ENCODE data around the gene ING2. TPM values are rescaled to one million over a fixed set of nuclear protein-coding genes. Genes with fewer than 3 reads are reported as not detected.

The ING2 gene
- total RNA-seq, 1 donor from 2014 or later = 5.9 TPM

- no peak overlapping the region for H3K27ac ChIP-seq (replicated peaks)
- intact Hi-C loops (cut with micrococcal nuclease) = no loop called here
- H3K9me3 ChIP-seq (replicated peaks) = no peaks in the 10 kb centered on the region
Measured at GRCh38 chr4:183508697-183509335, 4.0 kb downstream of the ING2 start.

GRCh38 chr4:183515411-183515810 lies 10.6 kb downstream of the ING2 start:
- intact Hi-C loops (cut with micrococcal nuclease) = no loop called here
- Histone ChIP-seq H3K4me1 (no peaks in the 10 kb centered on the region), H3K27me3 (ENCODE audit: low read depth) (no peaks in the 10 kb centered on the region), H3K27ac (replicated peaks) (no peak overlapping the region), H3K36me3 (peaks cover 10% of the 10 kb centered on the region), H3K9me3 (replicated peaks) (no peaks in the 10 kb centered on the region), H3K4me3 (no peak overlapping the region)
- no peak for DNase-seq
- no peak for TF ChIP-seq CTCF (IDR thresholded peaks at IDR 0.05; ENCODE audit: borderline replicate concordance)

More at GRCh38 chr4:183508697-183509335, 4.0 kb downstream of the ING2 start:
- Histone ChIP-seq H3K4me3 (no peak overlapping the region), H3K4me1 (peaks cover 30% of the 10 kb centered on the region), H3K36me3 (peaks cover 13% of the 10 kb centered on the region), H3K27me3 (ENCODE audit: low read depth) (no peaks in the 10 kb centered on the region)
- no peak for DNase-seq
- TF ChIP-seq CTCF (IDR thresholded peaks at IDR 0.05; ENCODE audit: borderline replicate concordance) = no peak

GRCh38 chr4:183517194-183517593 lies 12.3 kb downstream of the ING2 start:
- no peak overlapping the region for H3K27ac ChIP-seq (replicated peaks)

GRCh38 chr4:183517781-183518180 lies 12.9 kb downstream of the ING2 start:
- no peak overlapping the region for H3K4me3 ChIP-seq
- no peaks in the 10 kb centered on the region for H3K9me3 ChIP-seq (replicated peaks)
- no peaks in the 10 kb centered on the region for H3K4me1 ChIP-seq
- TF ChIP-seq CTCF (IDR thresholded peaks at IDR 0.05; ENCODE audit: borderline replicate concordance) = no peak
- H3K27ac ChIP-seq (replicated peaks) = no peak overlapping the region
- intact Hi-C loops (cut with micrococcal nuclease) = no loop called here
- H3K36me3 ChIP-seq = no peaks in the 10 kb centered on the region
- no peaks in the 10 kb centered on the region for H3K27me3 ChIP-seq (ENCODE audit: low read depth)
- no peak for DNase-seq

More at GRCh38 chr4:183517194-183517593, 12.3 kb downstream of the ING2 start:
- Histone ChIP-seq H3K27me3 (ENCODE audit: low read depth) (no peaks in the 10 kb centered on the region), H3K9me3 (replicated peaks) (no peaks in the 10 kb centered on the region), H3K4me1 (no peaks in the 10 kb centered on the region), H3K36me3 (no peaks in the 10 kb centered on the region), H3K4me3 (no peak overlapping the region)
- no peak for DNase-seq
- intact Hi-C loops (cut with micrococcal nuclease) = no loop called here
- no peak for TF ChIP-seq CTCF (IDR thresholded peaks at IDR 0.05; ENCODE audit: borderline replicate concordance)

- H3K9me3 ChIP-seq (replicated peaks) = no peaks in the 10 kb centered on the region
- TF ChIP-seq CTCF (IDR thresholded peaks at IDR 0.05; ENCODE audit: borderline replicate concordance) = no peak
- intact Hi-C loops (cut with micrococcal nuclease) = no loop called here
Measured at GRCh38 chr4:183522821-183523220, 18.0 kb downstream of the ING2 start.

More at GRCh38 chr4:183522821-183523220, 18.0 kb downstream of the ING2 start:
- Histone ChIP-seq H3K4me3 (no peak overlapping the region), H3K36me3 (no peaks in the 10 kb centered on the region), H3K4me1 (no peaks in the 10 kb centered on the region), H3K27ac (replicated peaks) (no peak overlapping the region), H3K27me3 (ENCODE audit: low read depth) (peaks cover 9% of the 10 kb centered on the region)
- no peak for DNase-seq
